Mesendoderm (in vitro differentiated cells): ENCODE measurements around the gene ANKRD31. TPM values are rescaled to one million over a fixed set of nuclear protein-coding genes. Genes with fewer than 3 reads are reported as not detected.

Experiments used
- small RNA-seq: library from polyadenylated mRNA; stranded (forward); fragments of <200 nt; extraction: miRNeasy Mini kit (QIAGEN cat#:217004); gene quantifications from one replicate; pipeline ENCODE3, GENCODE V24; 2013; ENCODE audit not compliant: insufficient read depth

ANKRD31 gene

Small RNA genes lying within 50 kb of the gene (small RNA-seq; reads per million reads assigned to genes)
- not detected for gene SUMO2P5
